GM20431 (cell line): Measurements from ENCODE around the gene ASCL5.

Experiments
- in situ Hi-C: fragments of 300-500 bp; cut with MseI, MboI; formaldehyde crosslinking; loops from one replicate; pipeline ENCODE4 v1.15.0; 2020; ENCODE audit warnings: low sequenced_read_pairs; ENCODE audit not compliant: unreplicated experiment

Gene ASCL5

DNA sequence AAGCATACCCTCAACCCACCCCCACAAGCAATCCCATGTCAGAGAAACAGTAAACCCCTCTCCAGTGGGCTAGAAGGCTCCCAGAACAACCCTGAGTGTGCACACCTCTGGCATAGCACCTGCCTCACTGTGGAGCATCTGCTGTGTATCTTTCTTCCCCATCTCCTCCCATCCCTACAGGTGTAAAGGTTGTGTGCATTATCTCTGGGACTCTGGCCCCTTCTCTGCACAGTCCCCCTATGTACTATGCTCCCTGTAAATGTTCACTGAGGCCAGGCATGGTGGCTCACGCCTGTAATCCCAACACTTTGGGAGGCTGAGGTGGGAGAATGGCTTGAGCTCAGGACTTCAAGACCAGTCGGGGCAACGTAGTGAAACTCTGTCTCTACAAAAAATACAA, 14.1 kb downstream of the ASCL5 start:
- in situ Hi-C loops: no loop called here

GRCh38 chr1:201112173-201112731, 14.7 kb downstream of the ASCL5 start, which contains the start of gene CACNA1S:
Gene CACNA1S, minus strand, starts transcription at chr1:201112426. Its CDS starts 87 bp downstream, at chr1:201112339.
- in situ Hi-C loops: no loop called here

DNA sequence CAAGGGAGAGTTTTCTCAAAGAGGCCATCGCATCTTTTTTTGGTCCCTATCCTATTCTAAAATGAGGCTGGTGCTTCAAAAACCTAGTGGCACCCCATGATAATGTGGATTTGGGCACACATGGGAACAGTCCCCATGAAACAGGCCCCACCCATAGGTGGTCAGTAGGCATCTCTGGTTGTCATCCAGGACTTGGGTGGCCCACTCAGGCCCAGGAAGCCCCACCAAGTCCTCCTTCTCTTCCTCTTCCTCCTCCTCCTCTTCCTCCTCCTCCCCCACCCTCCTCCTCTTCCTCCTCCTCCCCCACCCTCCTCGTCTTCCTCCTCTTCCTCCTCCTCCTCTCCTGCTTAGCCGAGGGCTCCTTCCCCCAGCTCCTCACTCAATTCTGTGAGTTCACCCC, 15.3 kb downstream of the ASCL5 start:
- in situ Hi-C loops: no loop called here

- in situ Hi-C loops: no loop called here
These were observed 15.8 kb downstream of the ASCL5 start for GRCh38 chr1:201111156-201111555.

- in situ Hi-C loops: no loop called here
These were observed 16.4 kb downstream of the ASCL5 start for GRCh38 chr1:201110616-201111015.

- in situ Hi-C loops: no loop called here
These were observed 16.8 kb downstream of the ASCL5 start for GRCh38 chr1:201110138-201110537.

DNA sequence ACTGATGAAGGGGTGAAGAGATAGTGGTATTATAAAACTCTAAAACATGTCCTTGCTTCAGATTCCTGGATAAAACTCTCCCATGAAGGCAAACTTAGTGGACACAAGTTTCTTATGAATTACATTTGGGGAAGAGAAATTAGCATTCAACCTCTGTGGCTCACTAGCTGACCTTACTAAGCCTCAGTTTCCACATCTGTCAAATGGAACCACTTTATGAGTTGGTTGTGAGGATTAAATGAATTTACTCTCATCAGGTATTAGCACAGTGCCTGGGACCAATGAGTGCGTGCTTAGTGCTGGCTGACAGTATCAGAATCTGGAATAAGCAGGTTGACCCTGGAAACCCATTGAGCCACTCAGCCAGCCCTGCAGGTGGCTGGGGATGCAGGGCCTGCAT, 17.3 kb downstream of the ASCL5 start:
- in situ Hi-C loops: no loop called here

DNA sequence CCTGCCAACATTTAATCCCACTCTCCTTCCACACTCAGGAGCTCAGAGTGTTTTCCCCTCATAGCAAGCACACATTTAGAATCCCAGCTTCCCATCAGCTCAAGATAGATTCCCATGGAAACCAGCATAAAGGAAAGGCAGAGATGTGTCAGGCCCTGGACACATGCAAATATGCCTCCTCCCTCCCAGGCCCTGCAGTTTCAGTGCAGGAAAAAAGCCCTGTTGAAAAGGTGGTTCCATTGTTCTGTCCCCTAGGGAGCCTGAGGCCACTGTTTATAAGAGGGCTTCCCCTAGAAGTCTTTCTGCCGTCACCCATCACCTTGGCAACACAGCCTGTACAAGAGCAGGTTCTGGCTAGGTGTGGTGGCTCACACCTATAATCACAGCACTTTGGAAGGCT, 18.4 kb downstream of the ASCL5 start:
- in situ Hi-C loops: no loop called here

DNA sequence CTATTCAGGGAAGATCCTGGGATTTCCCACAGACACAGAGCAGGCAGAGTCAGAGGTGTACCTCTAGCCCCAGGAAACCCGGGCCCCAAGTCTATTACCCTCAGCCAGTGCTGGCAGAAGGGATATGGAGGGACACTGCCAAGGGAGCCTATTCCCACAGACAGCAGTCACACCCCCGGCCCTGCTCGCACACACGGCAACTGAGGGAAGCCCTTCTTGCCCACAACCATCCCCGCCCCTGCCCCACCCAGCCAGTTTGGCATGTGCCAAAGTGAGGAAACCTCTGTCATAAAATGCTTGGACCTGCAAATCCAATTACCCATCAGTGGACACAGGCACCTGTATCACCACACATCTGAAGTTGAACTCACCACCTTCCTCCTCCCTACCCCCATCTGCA, 21.3 kb downstream of the ASCL5 start:
- in situ Hi-C loops: no loop called here

- in situ Hi-C loops: no loop called here
These were observed 22.8 kb downstream of the ASCL5 start for GRCh38 chr1:201104141-201104540.

DNA sequence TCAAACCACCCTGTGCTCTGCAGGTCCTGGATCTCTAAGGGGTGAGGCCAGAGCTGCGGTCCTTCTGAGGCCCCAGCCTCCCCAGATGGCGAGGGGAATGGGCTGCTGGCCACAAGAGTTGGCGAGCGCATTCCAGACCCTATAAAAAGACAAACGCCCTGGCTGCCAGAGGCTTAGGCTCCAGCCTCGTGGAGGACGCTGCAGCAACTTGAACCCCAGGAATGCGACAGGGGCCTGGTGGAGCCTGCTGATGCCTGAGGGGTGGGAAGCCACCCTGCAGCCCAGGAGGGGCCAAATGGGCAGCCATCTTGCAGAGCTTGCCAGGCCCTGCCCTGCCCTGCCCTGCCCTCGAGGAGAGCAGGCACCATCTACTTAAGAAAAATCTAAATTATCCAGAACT, 23.3 kb downstream of the ASCL5 start:
- in situ Hi-C loops: no loop called here

DNA sequence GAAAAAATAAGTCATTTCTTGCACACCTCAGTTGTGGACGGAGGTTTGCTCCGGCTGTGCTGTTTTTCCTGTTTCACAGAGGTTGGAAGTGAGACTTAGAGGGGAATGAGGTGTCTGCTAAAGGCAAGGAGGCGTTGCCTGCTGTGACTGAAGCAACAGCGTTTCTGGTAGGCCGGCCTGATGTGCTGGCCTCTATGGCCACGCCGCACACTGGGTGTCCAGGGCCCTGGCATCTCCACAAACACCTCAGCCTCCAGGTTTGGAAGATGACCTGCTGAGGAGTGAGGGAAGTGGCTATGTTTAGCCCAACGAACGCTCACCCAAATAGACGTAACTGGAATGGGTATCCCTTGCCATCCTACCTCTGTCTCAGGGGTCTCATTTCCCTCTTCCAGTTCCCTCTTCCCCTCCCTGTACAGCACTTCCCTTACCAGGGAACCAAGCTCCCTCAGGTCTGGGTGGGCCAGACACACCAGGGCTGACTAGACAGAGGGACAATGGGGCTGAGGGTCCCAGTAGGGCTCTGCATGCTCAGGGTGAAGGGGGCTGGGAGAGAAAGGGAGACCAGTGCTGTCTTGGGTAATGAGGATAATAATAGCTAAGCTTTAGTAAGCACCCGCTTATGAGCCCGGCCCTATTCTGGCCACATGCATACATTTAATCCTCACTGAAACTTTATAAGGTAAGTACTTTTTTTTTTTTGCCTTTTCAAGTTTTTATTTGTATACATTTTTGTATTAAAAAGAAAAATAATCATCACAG, 26.6 kb downstream of the ASCL5 start:
- in situ Hi-C loops: no loop called here

- in situ Hi-C loops: no loop called here
These were observed 27.8 kb downstream of the ASCL5 start for GRCh38 chr1:201098992-201099677.

GRCh38 chr1:201096977-201097856, 29.8 kb downstream of the ASCL5 start:
- in situ Hi-C loops: no loop called here

- in situ Hi-C loops: no loop called here
These were observed 30.9 kb downstream of the ASCL5 start for GRCh38 chr1:201096041-201096461.

DNA sequence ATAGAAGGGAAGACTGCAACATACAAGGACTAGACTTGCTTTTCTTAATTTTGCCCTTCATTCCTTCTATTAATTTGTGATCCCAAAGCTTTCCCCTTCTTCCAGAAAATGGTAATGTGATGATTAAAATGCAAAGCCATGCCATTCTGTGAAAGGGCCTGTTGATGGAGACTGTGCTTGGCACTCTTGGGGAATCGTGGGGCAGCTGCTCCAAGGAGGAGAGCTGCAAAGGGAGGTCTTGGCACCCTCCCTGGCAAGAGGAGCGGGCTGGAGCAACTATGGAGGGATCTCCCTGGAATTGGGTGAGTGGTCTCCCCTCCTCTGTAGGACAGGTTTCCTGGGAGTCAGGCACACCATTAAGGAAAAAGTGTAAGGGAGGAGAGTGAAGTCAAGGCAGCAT, 31.4 kb downstream of the ASCL5 start:
- in situ Hi-C loops: no loop called here

DNA sequence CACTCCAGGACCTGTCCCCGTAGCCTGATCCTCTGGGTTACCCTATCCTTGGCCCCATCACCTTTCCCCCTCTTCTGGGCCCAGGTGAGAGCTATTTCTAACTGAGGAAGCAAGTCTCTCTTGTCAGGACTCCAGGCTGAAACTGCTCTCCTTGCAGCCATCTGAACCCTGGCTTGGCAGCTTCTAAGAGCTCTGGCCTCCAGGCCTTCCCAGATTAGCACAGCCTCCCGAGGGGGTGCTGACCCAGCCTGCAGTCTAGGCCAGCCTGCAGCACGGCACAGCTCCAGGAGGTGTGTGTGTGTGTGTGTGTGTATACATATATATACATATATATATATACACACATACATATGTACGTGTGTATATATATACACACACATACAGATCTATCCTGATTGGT, 32.2 kb downstream of the ASCL5 start:
- in situ Hi-C loops: no loop called here

- in situ Hi-C loops: no loop called here
These were observed 33.0 kb downstream of the ASCL5 start for GRCh38 chr1:201093962-201094361.

DNA sequence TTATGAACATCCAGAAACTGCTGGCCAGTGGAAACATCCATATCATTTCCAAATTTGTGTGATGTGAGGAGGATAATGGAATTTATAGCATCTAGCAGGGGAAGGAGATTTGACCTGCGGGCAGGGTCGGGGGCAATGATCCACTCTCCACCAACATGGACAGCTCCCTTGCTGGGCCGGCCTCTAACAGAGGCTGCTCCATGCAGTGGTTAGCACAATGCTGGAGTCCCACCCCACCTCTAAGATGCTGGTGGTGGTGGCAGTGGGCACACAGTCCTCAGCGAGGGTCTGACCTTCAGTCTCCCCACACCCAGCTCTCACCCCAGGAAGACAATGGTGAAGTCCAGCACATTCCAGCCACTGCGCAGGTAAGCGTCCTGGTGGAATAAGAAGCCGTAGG, 33.4 kb downstream of the ASCL5 start:
- in situ Hi-C loops: no loop called here

DNA sequence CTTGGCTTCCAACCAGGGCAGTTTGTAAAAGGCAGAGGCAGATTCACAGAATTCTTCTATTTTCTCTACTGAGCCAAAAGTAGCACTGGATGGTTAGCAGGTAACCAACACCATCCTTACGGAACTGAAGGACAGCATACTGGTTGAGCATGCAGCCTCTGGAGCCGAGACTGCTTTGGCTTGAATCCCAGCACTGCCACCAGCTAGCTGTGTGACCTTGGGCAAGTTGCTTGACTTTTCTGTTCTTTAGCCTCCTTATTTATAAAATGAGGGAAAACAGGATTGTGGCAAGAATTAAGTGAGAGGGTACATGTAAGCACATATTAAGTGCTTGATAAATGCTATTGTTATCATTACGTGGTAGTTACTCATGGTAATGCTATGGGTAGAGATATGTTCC, 34.2 kb downstream of the ASCL5 start:
- in situ Hi-C loops: no loop called here
